Naive thymus-derived CD4-positive, alpha-beta T cell (primary cell): ENCODE measurements around the gene PRSS3. TPM values are rescaled to one million over a fixed set of nuclear protein-coding genes. Genes with fewer than 3 reads are reported as not detected.

Experiments
- ATAC-seq: fragments of 150-1000 bp; cut with Tn5 transposase; 2 replicates; pipeline ENCODE4 v1.10.0; 2021; ENCODE audit warnings: mild to moderate bottlenecking, moderate library complexity
- CTCF ChIA-PET: fragments of 350-600 bp; sonication (Branson Sonifier 250); formaldehyde crosslinking; loops from one replicate; lab custom pipeline; 2021; ENCODE audit warnings: antibody characterized with exemption; lab: Charles Lee
- POLR2A ChIA-PET: fragments of 350-600 bp; sonication (Branson Sonifier 250); formaldehyde crosslinking; loops from one replicate; lab custom pipeline; 2021; ENCODE audit warnings: antibody characterized with exemption, inconsistent platforms; lab: Charles Lee
- DNase-seq, 9 donors: peaks; one replicate each; pipeline versions ENCODE4 v3.0.0 to v3.0.0-alpha.2; 2020 to 2022; ENCODE audit warnings: mixed read lengths in 1 of 9
- H3K27ac ChIP-seq: one replicate; pipeline ENCODE4 v1.7.0; 2013; ENCODE audit warnings: mild to moderate bottlenecking, low read depth, low read length, moderate library complexity
- H3K27me3 ChIP-seq, 2 donors: one replicate each; pipeline ENCODE4 v1.7.0; 2013; ENCODE audit warnings: low read length in 2 of 2, mild to moderate bottlenecking in 2 of 2, moderate library complexity in 2 of 2; ENCODE audit not compliant: control insufficient read depth in 2 of 2, insufficient read depth in 2 of 2
- H3K36me3 ChIP-seq, 3 experiments: 1 replicate in 2 of 3; 2 replicates in 1 of 3; pipeline ENCODE4 v1.7.0; 2013; ENCODE audit warnings: low read length in 3 of 3, mild to moderate bottlenecking in 3 of 3, moderate library complexity in 1 of 3; ENCODE audit not compliant: insufficient read depth in 3 of 3, control insufficient read depth in 2 of 3
- H3K4me1 ChIP-seq, 2 donors: one replicate each; pipeline ENCODE4 v1.7.0; 2013; ENCODE audit warnings: low read length in 2 of 2, mild to moderate bottlenecking in 2 of 2, moderate library complexity in 1 of 2; ENCODE audit not compliant: control insufficient read depth in 2 of 2, insufficient read depth in 2 of 2
- H3K4me3 ChIP-seq: 2 replicates; pipeline ENCODE4 v1.7.0; 2013; ENCODE audit warnings: mild to moderate bottlenecking, low read length
- H3K9me3 ChIP-seq, 3 experiments: 1 replicate in 2 of 3; 2 replicates in 1 of 3; pipeline ENCODE4 v1.7.0; 2013; ENCODE audit warnings: low read length in 3 of 3; ENCODE audit not compliant: control insufficient read depth in 2 of 3
- H3K27ac Mint-ChIP-seq, 9 donors: one replicate each; pipeline ENCODE4 v1.8.0; 2020 to 2022; ENCODE audit warnings: mixed read lengths in 9 of 9, mild to moderate bottlenecking in 8 of 9, moderate library complexity in 5 of 9, inconsistent platforms in 2 of 9
- H3K27me3 Mint-ChIP-seq, 5 donors: one replicate each; pipeline ENCODE4 v1.8.0; 2021 to 2022; ENCODE audit warnings: mixed read lengths in 5 of 5, mild to moderate bottlenecking in 1 of 5
- H3K36me3 Mint-ChIP-seq, 5 donors: one replicate each; pipeline ENCODE4 v1.8.0; 2020 to 2022; ENCODE audit warnings: mixed read lengths in 5 of 5, mild to moderate bottlenecking in 3 of 5, inconsistent platforms in 1 of 5
- H3K4me1 Mint-ChIP-seq, 7 donors: one replicate each; pipeline ENCODE4 v1.8.0; 2020 to 2022; ENCODE audit warnings: mixed read lengths in 7 of 7, mild to moderate bottlenecking in 3 of 7, inconsistent platforms in 1 of 7
- H3K4me3 Mint-ChIP-seq, 10 donors: one replicate each; pipeline ENCODE4 v1.8.0; 2020 to 2022; ENCODE audit warnings: mild to moderate bottlenecking in 10 of 10, mixed read lengths in 10 of 10, moderate library complexity in 6 of 10, inconsistent platforms in 2 of 10
- H3K9me3 Mint-ChIP-seq, 11 donors: one replicate each; pipeline ENCODE4 v1.8.0; 2020 to 2022; ENCODE audit warnings: mixed read lengths in 11 of 11, mild to moderate bottlenecking in 4 of 11, inconsistent platforms in 1 of 11, moderate library complexity in 1 of 11
- intact Hi-C, 2 donors: fragments of 100-400 bp; cut with micrococcal nuclease; formaldehyde crosslinking; loops; one replicate each; pipeline ENCODE4 v1.15.1; 2023
- polyA plus RNA-seq, 2 donors: library from polyadenylated mRNA; unstranded; fragments of 300-500 nt; fragmentation: Illumina TruSeq; gene quantifications; one replicate each; pipeline ENCODE4 v1.2.3, GENCODE V29; 2021
- total RNA-seq, 6 experiments: library from RNA in 5 of 6; stranded (reverse) in 5 of 6; gene quantifications; 1 replicate in 5 of 6; 2 replicates in 1 of 6; pipeline ENCODE4 v1.2.3 and lab custom pipeline; 2021 to 2026

The PRSS3 gene
- total and polyA plus RNA-seq, 7 experiments from 2014 or later, result 2.5 TPM; not detected in 6

DNA sequence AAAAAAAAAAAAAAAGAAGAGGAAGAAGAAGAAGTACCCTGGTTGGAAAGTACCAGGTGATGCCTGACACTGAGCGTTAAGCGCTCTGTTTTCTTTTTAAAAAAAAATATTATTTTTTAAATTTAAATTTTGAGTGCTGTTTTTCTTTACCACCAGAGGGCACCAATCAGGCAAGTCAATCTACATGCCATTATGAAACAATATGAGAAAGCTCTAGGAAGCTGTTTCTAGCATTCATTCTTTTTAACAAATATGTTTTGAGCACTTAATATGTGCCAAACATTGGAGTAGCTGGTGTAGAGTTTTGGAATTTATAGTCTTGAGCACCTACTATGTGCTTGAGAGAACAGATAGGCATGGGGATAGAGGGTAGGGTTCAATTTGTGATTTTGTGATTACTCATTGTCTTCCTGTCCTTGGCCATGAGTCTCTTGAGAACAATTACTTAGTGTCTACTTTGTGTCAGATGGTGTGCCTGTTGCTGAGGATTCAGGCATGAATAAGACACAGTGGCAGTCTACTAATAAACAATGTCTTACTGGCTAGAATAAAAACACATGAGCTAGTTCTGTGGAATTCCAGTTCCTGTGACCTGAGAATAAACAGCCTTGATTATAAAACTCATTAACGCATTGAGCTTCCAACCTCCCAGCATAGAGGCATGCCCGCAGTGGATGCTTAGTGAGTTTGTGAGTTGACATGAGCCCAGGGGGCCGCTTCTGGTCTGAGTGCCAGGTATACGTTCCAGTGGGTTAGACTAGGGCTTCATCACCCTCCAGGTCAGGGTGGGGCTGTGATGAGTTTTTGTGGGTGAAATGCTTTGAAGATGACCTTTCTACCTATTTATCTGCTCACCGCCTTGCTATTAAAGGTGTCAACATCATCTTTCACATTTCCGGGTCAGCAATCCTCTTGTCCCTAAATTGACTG is 18.6 kb downstream of the PRSS3 start:
- peaks cover 0 to 4% (median 0%) of the 10 kb centered on the region in 5 donors for H3K36me3 Mint-ChIP-seq
- Histone ChIP-seq H3K9me3 (no peaks in the 10 kb centered on the region), H3K36me3 (no peaks in the 10 kb centered on the region), H3K27ac (peak overlapping the region; percentile 8), H3K4me1 (peaks cover 9 to 10% of the 10 kb centered on the region in 2 donors), H3K27me3 (no peaks in the 10 kb centered on the region), H3K4me3 (no peak overlapping the region)
- DNase-seq (peak in 7 of 9 donors; percentile 49 to 74 (median 65)), ATAC-seq (peak; percentile 1)
- ChIA-PET POLR2A (interaction anchor here (1.0 to 1.3 kb wide), 2 partner anchors 10 to 38 kb away, joined by 4 to 7 read pairs; no protein-coding TSS in a partner anchor), CTCF (interaction anchor here (0.6 to 5.0 kb wide), 18 partner anchors 10 to 559 kb away, joined by 3 to 87 read pairs (median 3); no protein-coding TSS in a partner anchor)
- H3K4me3 Mint-ChIP-seq, result peak overlapping the region in 1 of 10 donors; percentile 49
- H3K27ac Mint-ChIP-seq, result peak overlapping the region in 8 of 9 donors; percentile 63 to 93 (median 87)
- H3K4me1 Mint-ChIP-seq, result peaks cover 5 to 38% (median 29%) of the 10 kb centered on the region in 7 donors
- intact Hi-C loops, result loop anchor here (1.0 to 10.0 kb wide), 8 partner anchors 38 to 1301 kb away; partner anchors contain the start of genes ATOSB (in 1 of the 2), ENHO (in 1 of the 2) and SIGMAR1 (in 1 of the 2)
- H3K27me3 Mint-ChIP-seq, result peaks cover 0 to 9% (median 0%) of the 10 kb centered on the region in 5 donors
- no peaks in the 10 kb centered on the region for H3K9me3 Mint-ChIP-seq

DNA sequence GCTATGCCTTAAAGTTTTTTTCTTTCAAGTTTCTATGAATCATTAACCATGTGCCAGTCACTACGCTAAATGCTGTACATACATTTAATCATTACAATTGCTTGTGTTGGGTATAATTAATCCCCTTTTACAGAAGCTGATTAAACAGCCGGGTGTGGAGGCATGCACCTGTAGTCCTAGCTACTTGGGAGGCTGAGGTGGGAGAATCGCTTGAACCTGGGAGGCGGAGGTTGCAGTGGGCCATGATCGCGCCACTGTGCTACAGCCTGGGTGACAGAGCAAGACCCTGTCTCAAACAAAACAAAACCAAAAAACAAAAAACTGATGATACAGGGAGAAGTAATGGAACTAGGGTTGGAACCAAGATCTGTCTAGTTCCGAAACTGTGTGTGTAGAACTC is 20.4 kb downstream of the PRSS3 start:
- Mint-ChIP-seq H3K4me1 (peaks cover 18 to 52% (median 47%) of the 10 kb centered on the region in 7 donors), H3K9me3 (no peaks in the 10 kb centered on the region)

DNA sequence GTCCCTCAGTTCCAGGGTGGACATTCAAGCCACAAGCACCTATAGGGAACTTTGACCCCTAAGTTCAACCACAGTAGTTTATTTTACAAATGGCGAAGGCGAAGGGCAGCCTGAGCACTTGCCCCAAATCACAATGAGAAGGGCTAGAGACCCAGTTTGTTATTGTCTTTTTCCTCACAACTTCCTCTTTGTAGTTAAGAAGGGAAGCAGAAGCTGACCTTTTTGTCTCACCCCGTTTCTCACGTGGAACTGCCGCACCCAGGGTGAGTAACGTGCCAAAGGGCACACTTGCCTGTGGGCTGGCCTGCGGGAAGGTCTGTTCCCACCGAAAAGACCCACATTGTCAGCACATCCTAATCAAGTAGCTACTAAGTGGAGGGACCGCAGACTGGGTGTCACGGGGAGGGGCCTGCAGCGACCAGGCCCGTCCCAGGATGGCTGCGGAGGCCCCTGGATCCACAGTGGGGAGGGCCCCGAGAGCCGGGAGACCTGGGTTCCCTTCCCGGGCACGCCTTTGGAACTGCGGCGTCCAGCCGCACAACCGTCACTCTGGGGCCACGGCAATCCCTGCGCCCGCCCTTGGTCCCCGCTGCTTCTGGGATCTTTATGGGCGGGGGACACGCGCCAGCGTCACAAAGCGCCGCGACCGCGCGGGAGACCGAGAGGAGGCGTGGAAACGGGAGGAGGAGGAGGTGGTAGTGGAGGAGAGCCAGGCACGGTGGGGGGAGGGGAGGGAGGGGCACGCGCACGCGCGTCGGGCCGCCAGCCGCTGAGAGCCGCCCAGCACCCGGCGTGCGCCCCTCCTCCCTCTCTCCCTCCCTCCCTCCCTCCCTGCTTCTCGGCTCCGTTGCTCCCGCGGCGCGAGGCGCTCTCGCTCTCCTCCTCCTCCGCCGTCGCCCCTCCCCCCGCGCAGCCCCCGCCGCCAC is 21.2 kb downstream of the PRSS3 start, which contains the start of gene UBE2R2:
Gene UBE2R2, plus strand, starts transcription at position 834 of the 926 bp plus-strand sequence. CDS start 598 bp downstream, outside the sequence.
- ATAC-seq, result peak; percentile 86
- DNase-seq, result peak; percentile 81 to 94 (median 90)
- H3K9me3 ChIP-seq, result no peaks in the 10 kb centered on the region
- CTCF ChIA-PET, result interaction anchor here (0.5 to 5.0 kb wide), 3 partner anchors 28 to 40 kb away, joined by 3 to 87 read pairs (median 3); no protein-coding TSS in a partner anchor
- Mint-ChIP-seq H3K27me3 (no peaks in the 10 kb centered on the region), H3K4me1 (peaks cover 24 to 60% (median 54%) of the 10 kb centered on the region in 7 donors), H3K27ac (peak within 1 kb of the TSS; percentile 91 to 99 (median 97)), H3K9me3 (no peaks in the 10 kb centered on the region), H3K36me3 (peaks cover 0 to 4% (median 0%) of the 10 kb centered on the region in 5 donors), H3K4me3 (peak within 1 kb of the TSS; percentile 83 to 98 (median 93))
- peak within 1 kb of the TSS; percentile 96 for H3K27ac ChIP-seq
- no peaks in the 10 kb centered on the region for H3K36me3 ChIP-seq
- H3K27me3 ChIP-seq, result no peaks in the 10 kb centered on the region
- peaks cover 19 to 21% of the 10 kb centered on the region in 2 donors for H3K4me1 ChIP-seq
- intact Hi-C loops, result loop anchor here (1.0 to 10.0 kb wide), 17 partner anchors 91 to 1298 kb away; partner anchors contain the start of genes NOL6 (in 2 of the 2), UBAP1 (in 2 of the 2), ATOSB (in 1 of the 2) and BAG1 (in 1 of the 2)
- POLR2A ChIA-PET, result interaction anchor here (0.9 to 2.2 kb wide), 3 partner anchors 28 to 104 kb away, joined by 3 to 8 read pairs (median 5); no protein-coding TSS in a partner anchor
- H3K4me3 ChIP-seq, result peak within 1 kb of the TSS; percentile 88

More for the DNA sequence above, 20.4 kb downstream of the PRSS3 start:
- H3K27me3 Mint-ChIP-seq, result peaks cover 0 to 2% (median 0%) of the 10 kb centered on the region in 5 donors
- H3K27ac Mint-ChIP-seq, result peak overlapping the region; percentile 91 to 99 (median 97)
- ChIA-PET POLR2A (interaction anchor here (0.6 to 2.2 kb wide), 5 partner anchors 29 to 265 kb away, joined by 3 to 8 read pairs (median 4); partner anchors contain the start of gene UBAP2), CTCF (interaction anchor here (0.5 to 5.0 kb wide), 7 partner anchors 17 to 233 kb away, joined by 3 to 87 read pairs (median 3); partner anchors contain the start of gene UBAP2)
- DNase-seq (no peak), ATAC-seq (no peak)
- no peaks in the 10 kb centered on the region for H3K27me3 ChIP-seq
- intact Hi-C loops, result loop anchor here (1.0 to 10.0 kb wide), 16 partner anchors 92 to 1299 kb away; partner anchors contain the start of genes NOL6 (in 2 of the 2), UBAP1 (in 2 of the 2), ATOSB (in 1 of the 2) and BAG1 (in 1 of the 2)
- peaks cover 0 to 4% (median 0%) of the 10 kb centered on the region in 5 donors for H3K36me3 Mint-ChIP-seq
- no peak overlapping the region for H3K4me3 ChIP-seq
- no peaks in the 10 kb centered on the region for H3K9me3 ChIP-seq
- peak overlapping the region; percentile 79 to 93 (median 89) for H3K4me3 Mint-ChIP-seq
- H3K27ac ChIP-seq, result peak overlapping the region; percentile 96
- H3K36me3 ChIP-seq, result no peaks in the 10 kb centered on the region
- H3K4me1 ChIP-seq, result peaks cover 19 to 21% of the 10 kb centered on the region in 2 donors

DNA sequence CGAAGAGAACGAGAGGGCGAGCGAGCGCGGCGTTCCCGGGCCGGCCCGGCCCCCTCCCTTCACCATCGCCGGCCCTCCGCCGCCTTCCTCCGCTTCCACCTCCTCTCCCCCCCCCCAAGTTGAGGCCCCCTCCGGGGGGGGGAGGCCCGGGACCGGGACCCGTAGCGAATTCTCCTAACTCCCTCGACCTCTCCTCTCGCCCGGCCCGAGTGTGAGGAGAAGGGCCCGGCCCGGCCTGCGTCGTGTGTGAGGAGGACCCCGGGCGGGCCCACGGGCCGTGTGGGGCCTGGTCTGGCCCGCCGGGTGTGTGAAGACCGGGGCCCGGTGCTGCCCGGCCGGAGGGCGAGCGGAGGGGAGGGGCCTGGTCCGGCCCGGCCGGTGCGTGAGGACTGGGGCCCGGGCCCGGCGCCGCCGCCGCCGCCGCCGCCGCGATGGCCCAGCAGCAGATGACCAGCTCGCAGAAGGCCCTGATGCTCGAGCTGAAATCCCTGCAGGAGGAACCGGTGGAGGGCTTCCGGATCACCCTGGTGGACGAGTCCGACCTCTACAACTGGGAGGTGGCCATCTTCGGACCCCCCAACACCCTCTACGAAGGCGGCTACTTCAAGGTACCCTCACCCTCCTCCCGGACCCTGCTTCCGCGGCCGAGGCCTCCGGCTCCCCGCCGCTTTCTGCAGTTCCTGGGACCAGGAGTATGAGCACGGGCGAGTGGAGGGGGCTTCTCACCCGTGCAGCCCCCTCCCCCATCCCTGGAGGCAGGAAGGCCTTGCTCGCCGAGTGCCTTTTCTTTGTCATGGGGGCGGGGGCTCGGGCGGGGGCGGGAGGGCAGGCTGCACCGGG is 22.2 kb downstream of the PRSS3 start:
- POLR2A ChIA-PET, result interaction anchor here (0.7 kb wide), 1 partner anchor 353 kb away, joined by 8 read pairs; no protein-coding TSS in a partner anchor
- Mint-ChIP-seq H3K36me3 (peaks cover 0 to 4% (median 0%) of the 10 kb centered on the region in 5 donors), H3K27ac (peak overlapping the region in 7 of 9 donors; percentile 65 to 93 (median 83)), H3K9me3 (no peaks in the 10 kb centered on the region), H3K27me3 (no peaks in the 10 kb centered on the region), H3K4me1 (peaks cover 24 to 62% (median 54%) of the 10 kb centered on the region in 7 donors), H3K4me3 (peak overlapping the region; percentile 72 to 98 (median 93))
- Histone ChIP-seq H3K4me3 (peak overlapping the region; percentile 88), H3K4me1 (peaks cover 19 to 21% of the 10 kb centered on the region in 2 donors), H3K9me3 (no peaks in the 10 kb centered on the region), H3K27ac (peak overlapping the region; percentile 96), H3K36me3 (no peaks in the 10 kb centered on the region), H3K27me3 (no peaks in the 10 kb centered on the region)
- CTCF ChIA-PET, result no interaction called here
- ATAC-seq (peak; percentile 0), DNase-seq (peak; percentile 44 to 63 (median 60))
- intact Hi-C loops, result loop anchor here (1.0 to 10.0 kb wide), 15 partner anchors 19 to 1297 kb away; partner anchors contain the start of genes NOL6 (in 2 of the 2), UBAP1 (in 2 of the 2), ATOSB (in 1 of the 2) and DNAJA1 (in 1 of the 2)
